HepG2 (cell line): ENCODE measurements around the gene ORC1. TPM values are rescaled to one million over a fixed set of nuclear protein-coding genes. Genes with fewer than 3 reads are reported as not detected.
A peak's percentile ranks its signal among the peaks of the same experiment; 100 is the strongest.

Experiments used
- AKNA ChIP-seq: sonication (generic); formaldehyde crosslinking; IDR thresholded peaks from 2 replicates; pipeline ENCODE4 v1.4.0; 2020; ENCODE audit warnings: missing genetic modification reagents, borderline replicate concordance
- ARNT2 ChIP-seq: sonication (generic); formaldehyde crosslinking; IDR thresholded peaks from 2 replicates; pipeline ENCODE4 v1.8.0; 2022; ENCODE audit warnings: mild to moderate bottlenecking, low read depth, missing genetic modification reagents, moderate library complexity
- MAFK ChIP-seq, 2 experiments: IDR thresholded peaks in 1 of 2; conservative IDR thresholded peaks in 1 of 2; 2 replicates each; pipeline ENCODE4 v1.6.1; 2011; ENCODE audit warnings: improper control_type of control experiment in 2 of 2, low read length in 2 of 2
- MIXL1 ChIP-seq: IDR thresholded peaks from 2 replicates; pipeline ENCODE4 v1.6.1; 2016
- PRDM15 ChIP-seq: sonication (generic); formaldehyde crosslinking; IDR thresholded peaks from 2 replicates; pipeline ENCODE4 v1.4.0; 2020; ENCODE audit warnings: missing genetic modification reagents
- RAD21 ChIP-seq: fragments of 450-650 bp; formaldehyde crosslinking; IDR thresholded peaks from 2 replicates; pipeline ENCODE4 v1.5.0; 2020; ENCODE audit warnings: mild to moderate bottlenecking
- RFX3 ChIP-seq: IDR thresholded peaks from 2 replicates; pipeline ENCODE4 v1.6.1; 2016; ENCODE audit warnings: missing biosample characterization, missing genetic modification reagents
- SETDB1 ChIP-seq: sonication (generic); formaldehyde crosslinking; IDR thresholded peaks from 2 replicates; pipeline ENCODE4 v1.5.1; 2020; ENCODE audit warnings: missing genetic modification reagents, mild to moderate bottlenecking, borderline replicate concordance
- STAT5B ChIP-seq: sonication (generic); formaldehyde crosslinking; IDR thresholded peaks from 2 replicates; pipeline ENCODE4 v1.4.0; 2020; ENCODE audit warnings: missing genetic modification reagents
- TBX2 ChIP-seq: sonication (generic); formaldehyde crosslinking; IDR thresholded peaks from 2 replicates; pipeline ENCODE4 v1.5.0; 2020; ENCODE audit warnings: missing genetic modification reagents, mild to moderate bottlenecking, borderline replicate concordance
- ZFP41 ChIP-seq: sonication (generic); formaldehyde crosslinking; IDR thresholded peaks from 2 replicates; pipeline ENCODE4 v1.4.0; 2020; ENCODE audit warnings: mild to moderate bottlenecking, missing genetic modification reagents, borderline replicate concordance
- ZNF138 ChIP-seq: sonication (generic); formaldehyde crosslinking; IDR thresholded peaks from 2 replicates; pipeline ENCODE4 v1.5.0; 2020; ENCODE audit warnings: mild to moderate bottlenecking, low read depth, missing genetic modification reagents
- ZNF225 ChIP-seq: sonication (generic); formaldehyde crosslinking; IDR thresholded peaks from 2 replicates; pipeline ENCODE4 v1.4.0; 2020; ENCODE audit warnings: mild to moderate bottlenecking, missing genetic modification reagents
- ZNF235 ChIP-seq: sonication (generic); formaldehyde crosslinking; IDR thresholded peaks from 2 replicates; pipeline ENCODE4 v1.8.1; 2023; ENCODE audit warnings: mild to moderate bottlenecking, missing genetic modification reagents, borderline replicate concordance
- ZNF382 ChIP-seq: sonication (generic); formaldehyde crosslinking; IDR thresholded peaks from 2 replicates; pipeline ENCODE4 v1.5.0; 2020; ENCODE audit warnings: missing genetic modification reagents, mild to moderate bottlenecking, borderline replicate concordance
- ZSCAN12 ChIP-seq: sonication (generic); formaldehyde crosslinking; IDR thresholded peaks from 2 replicates; pipeline ENCODE4 v1.9.0; 2021; ENCODE audit warnings: mild to moderate bottlenecking, missing genetic modification reagents
- polyA plus RNA-seq, 8 experiments: library from polyadenylated mRNA; depleted of rRNA in 3 of 8; stranded (reverse) in 7 of 8; unstranded in 1 of 8; fragments of >200 nt; fragmentation: Illumina TruSeq in 4 of 8; extraction: Trizol in 4 of 8; gene quantifications; 2 replicates each; pipeline versions ENCODE4 v1.2.1 to v1.2.3, GENCODE V29; 2011 to 2016; ENCODE audit warnings: low read depth in 4 of 8, missing spikeins in 1 of 8, mixed read lengths in 1 of 8; ENCODE audit not compliant: insufficient read depth in 1 of 8
- total RNA-seq, 5 experiments: library from RNA; depleted of rRNA; stranded (reverse); fragments of >200 nt; fragmentation: Illumina TruSeq; extraction: Trizol; gene quantifications; 2 replicates each; pipeline ENCODE4 v1.2.3, GENCODE V29; 2016; ENCODE audit warnings: low read depth in 1 of 5
- TF ChIP-seq, protein P1 (sequence below): sonication (generic); formaldehyde crosslinking; IDR thresholded peaks from 2 replicates; pipeline ENCODE4 v1.8.1; 2023; ENCODE audit warnings: mild to moderate bottlenecking, missing genetic modification reagents
- TF ChIP-seq, protein P2 (sequence below): IDR thresholded peaks from 2 replicates; pipeline ENCODE4 v1.6.1; 2012; ENCODE audit warnings: low read depth, low read length, improper control_type of control experiment

Gene ORC1
- total and polyA plus RNA-seq, 2 of the 13 experiments (the other 11 are each of a cell fraction or from before 2014, with no cell fraction given) = 7.0 to 23.5 TPM

- TF ChIP-seq, protein P1, sequence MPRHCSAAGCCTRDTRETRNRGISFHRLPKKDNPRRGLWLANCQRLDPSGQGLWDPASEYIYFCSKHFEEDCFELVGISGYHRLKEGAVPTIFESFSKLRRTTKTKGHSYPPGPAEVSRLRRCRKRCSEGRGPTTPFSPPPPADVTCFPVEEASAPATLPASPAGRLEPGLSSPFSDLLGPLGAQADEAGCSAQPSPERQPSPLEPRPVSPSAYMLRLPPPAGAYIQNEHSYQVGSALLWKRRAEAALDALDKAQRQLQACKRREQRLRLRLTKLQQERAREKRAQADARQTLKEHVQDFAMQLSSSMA = no peak
- TF ChIP-seq MIXL1 (CRISPR knock-in tag) (peak; percentile 27; the same call in 1 of the 2 replicates), PRDM15 (CRISPR knock-in tag) (0 out of 2 replicates have a peak, but pooled peaks have one; percentile 33), ZNF138 (CRISPR knock-in tag) (no peak), STAT5B (CRISPR knock-in tag) (no peak), RFX3 (CRISPR knock-in tag) (no peak), ARNT2 (CRISPR knock-in tag) (peak; percentile 79; the same call in 1 of the 2 replicates), MAFK (conservative IDR thresholded peaks at IDR 0.05 in 1 of 2, IDR thresholded peaks at IDR 0.05 in 1 of 2; ENCODE audit: low read length in 2 of 2) (no peak), RAD21 (peak; percentile 30), ZSCAN12 (CRISPR knock-in tag) (0 out of 2 replicates have a peak, but pooled peaks have one; percentile 51), ZNF225 (0 out of 2 replicates have a peak, but pooled peaks have one; percentile 41), AKNA (CRISPR knock-in tag) (0 out of 2 replicates have a peak, but pooled peaks have one; percentile 54), TBX2 (CRISPR knock-in tag) (peak; percentile 82), ZFP41 (CRISPR knock-in tag) (peak; percentile 81), ZNF235 (CRISPR knock-in tag) (no peak), ZNF382 (CRISPR knock-in tag) (no peak), SETDB1 (CRISPR knock-in tag) (no peak)
- TF ChIP-seq, protein P2, sequence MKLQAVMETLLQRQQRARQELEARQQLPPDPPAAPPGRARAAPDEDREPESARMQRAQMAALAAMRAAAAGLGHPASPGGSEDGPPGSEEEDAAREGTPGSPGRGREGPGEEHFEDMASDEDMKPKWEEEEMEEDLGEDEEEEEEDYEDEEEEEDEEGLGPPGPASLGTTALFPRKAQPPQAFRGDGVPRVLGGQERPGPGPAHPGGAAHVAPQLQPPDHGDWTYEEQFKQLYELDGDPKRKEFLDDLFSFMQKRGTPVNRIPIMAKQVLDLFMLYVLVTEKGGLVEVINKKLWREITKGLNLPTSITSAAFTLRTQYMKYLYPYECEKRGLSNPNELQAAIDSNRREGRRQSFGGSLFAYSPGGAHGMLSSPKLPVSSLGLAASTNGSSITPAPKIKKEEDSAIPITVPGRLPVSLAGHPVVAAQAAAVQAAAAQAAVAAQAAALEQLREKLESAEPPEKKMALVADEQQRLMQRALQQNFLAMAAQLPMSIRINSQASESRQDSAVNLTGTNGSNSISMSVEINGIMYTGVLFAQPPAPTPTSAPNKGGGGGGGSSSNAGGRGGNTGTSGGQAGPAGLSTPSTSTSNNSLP = no peak
These were observed 38.3 kb downstream of the ORC1 start, which contains the start of gene CC2D1B (continued) for GRCh38 chr1:52365746-52366516.
